Kidney tubule cell (primary cell): ENCODE data around the gene ALLC.

Experiments
- DNase-seq: peaks from one replicate; pipeline ENCODE4 v3.0.0-alpha.2; 2018; ENCODE audit warnings: low spot score

The ALLC gene

GRCh38 chr2:3751806-3752205 lies 93.8 kb downstream of the ALLC start:
- DNase-seq, result no peak
